HFF-Myc (cell line): ENCODE measurements around the gene PHLDB3.

Experiments used
- DNase-seq: peaks from one replicate; pipeline ENCODE4 v3.0.0-alpha.2; 2011; ENCODE audit warnings: low read depth; ENCODE audit errors: extremely low read depth
- H3K4me3 ChIP-seq: replicated peaks from 2 replicates; pipeline ENCODE4 v1.5.1; 2011; ENCODE audit warnings: low read depth, mild to moderate bottlenecking, control low read depth, low read length
- TF ChIP-seq, protein P1 (sequence below): IDR thresholded peaks from 2 replicates; pipeline ENCODE4 v1.5.1; 2012; ENCODE audit warnings: mild to moderate bottlenecking, low read depth, low read length, control low read depth; ENCODE audit errors: missing control alignments

The PHLDB3 gene

DNA sequence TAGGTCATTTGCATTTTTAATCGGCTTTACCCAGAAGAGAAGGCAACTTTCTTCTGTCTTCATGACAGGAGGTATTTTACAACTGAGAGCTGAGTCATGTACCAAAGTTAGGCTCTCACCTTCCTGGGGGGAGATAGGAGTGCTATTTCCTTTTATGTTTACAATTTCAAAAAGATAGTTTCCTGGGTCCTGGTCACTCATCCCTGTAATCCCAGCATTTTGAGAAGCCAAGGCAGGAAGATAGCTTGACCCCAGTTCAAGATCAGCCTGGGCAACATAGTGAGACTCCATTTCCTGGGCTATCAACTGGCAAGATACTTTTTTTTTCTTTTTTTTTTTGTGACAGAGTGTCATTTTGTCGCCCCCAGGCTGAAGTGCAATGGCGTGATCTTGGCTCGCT is 46.7 kb downstream of the PHLDB3 start:
- no peak overlapping the region for H3K4me3 ChIP-seq
- DNase-seq, result no peak
- TF ChIP-seq, protein P1, sequence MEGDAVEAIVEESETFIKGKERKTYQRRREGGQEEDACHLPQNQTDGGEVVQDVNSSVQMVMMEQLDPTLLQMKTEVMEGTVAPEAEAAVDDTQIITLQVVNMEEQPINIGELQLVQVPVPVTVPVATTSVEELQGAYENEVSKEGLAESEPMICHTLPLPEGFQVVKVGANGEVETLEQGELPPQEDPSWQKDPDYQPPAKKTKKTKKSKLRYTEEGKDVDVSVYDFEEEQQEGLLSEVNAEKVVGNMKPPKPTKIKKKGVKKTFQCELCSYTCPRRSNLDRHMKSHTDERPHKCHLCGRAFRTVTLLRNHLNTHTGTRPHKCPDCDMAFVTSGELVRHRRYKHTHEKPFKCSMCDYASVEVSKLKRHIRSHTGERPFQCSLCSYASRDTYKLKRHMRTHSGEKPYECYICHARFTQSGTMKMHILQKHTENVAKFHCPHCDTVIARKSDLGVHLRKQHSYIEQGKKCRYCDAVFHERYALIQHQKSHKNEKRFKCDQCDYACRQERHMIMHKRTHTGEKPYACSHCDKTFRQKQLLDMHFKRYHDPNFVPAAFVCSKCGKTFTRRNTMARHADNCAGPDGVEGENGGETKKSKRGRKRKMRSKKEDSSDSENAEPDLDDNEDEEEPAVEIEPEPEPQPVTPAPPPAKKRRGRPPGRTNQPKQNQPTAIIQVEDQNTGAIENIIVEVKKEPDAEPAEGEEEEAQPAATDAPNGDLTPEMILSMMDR, result no peak

DNA sequence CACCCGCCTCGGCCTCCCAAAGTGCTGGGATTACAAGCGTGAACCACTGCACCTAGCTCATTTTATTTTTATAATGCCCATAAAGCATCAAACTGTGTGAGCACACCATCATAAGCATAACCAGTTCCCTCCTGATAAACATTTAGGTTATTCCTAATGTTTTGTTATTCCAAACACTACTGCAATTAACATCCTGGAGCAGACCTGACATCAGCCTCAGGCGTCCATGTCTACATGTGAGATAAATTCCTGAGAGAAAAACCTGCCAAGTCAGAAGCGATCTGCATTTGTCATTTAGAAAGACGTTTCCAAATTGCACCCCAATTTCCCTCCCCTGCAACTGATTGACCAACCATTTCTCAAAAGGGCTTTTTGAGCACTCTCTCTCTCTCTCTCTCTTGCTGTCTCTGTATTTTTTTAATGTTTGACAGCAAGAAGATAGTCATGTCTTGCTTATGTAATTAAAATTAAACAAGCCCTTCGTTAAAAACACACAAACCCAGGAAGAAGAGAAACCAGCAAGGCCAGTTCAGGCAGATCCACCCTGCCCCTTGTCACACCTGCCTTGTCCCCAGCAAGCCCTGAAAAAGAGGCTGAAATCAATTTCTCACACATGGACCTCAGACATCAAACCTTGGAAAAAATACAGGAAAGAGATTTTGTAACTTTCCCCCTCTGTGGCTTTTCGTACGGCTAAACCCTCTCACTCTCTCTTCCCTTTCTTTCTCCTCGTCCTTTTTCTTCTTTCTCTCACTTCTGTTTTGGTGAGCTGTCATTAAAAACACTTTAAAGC is 49.0 kb downstream of the PHLDB3 start:
- TF ChIP-seq, protein P1, result no peak
- no peak for DNase-seq
- no peak overlapping the region for H3K4me3 ChIP-seq

DNA sequence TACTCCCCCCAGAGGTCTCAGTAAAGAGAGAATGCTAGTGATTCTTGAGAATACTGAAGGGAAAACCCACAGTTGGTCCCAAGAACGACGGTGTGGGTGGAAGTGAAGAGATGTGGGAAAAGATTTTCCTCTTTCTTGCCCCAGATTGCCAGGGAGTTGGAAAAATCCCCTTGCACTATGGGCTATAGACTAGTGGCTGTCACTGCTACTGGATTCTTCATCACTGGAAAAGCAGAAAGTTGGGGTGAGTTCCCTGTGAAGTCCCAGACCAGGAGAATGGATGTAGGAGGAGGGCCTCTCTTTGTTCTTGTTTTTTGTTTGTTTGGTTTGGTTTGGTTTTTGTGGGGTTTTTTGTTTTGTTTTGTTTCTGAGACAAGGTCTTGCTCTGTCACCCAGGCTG is 50.5 kb downstream of the PHLDB3 start:
- no peak overlapping the region for H3K4me3 ChIP-seq
- DNase-seq, result no peak
- TF ChIP-seq, protein P1, result no peak

DNA sequence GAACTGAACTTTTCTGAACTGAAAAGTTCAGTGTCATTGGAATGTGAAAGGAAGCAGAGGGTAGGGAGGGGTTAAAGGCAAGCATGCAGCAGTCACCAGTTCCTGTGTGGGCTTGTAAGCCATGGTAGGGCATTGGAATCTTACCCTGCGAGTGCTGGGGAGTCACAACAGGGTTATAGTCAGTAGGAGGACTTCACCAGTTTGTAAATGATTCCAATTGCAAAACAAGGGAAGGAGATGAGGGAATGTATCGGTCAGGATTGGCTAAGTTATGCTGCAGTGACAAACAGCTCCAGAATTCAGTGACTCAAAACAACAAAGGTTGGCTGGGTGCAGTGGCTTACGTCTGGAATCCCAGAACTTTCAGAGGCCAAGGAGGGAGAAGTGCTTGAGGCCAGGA is 52.0 kb downstream of the PHLDB3 start:
- no peak overlapping the region for H3K4me3 ChIP-seq
- TF ChIP-seq, protein P1, result no peak
- no peak for DNase-seq

DNA sequence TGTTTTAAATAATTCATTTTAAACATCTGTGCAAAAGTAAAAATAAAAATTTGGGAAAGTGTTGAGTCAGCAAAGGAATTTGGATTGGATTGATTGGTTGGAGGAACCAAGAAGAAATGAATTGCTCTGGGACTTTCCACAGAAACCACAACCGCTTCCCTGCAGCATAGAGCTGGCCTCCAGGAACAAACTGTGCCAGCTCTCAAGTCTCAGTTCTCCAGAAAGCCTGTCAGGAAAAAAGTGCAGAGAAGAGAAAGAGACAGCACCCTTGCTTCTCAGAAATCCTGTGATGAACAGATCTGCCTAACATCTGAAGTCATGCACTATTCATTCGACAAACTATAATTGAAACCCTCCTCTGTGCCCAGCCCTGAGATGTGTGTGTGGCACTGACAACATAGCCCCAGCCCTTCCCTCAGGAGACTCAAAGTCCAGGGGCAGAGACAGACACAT is 54.0 kb downstream of the PHLDB3 start:
- TF ChIP-seq, protein P1, result no peak
- no peak for DNase-seq
- H3K4me3 ChIP-seq, result no peak overlapping the region

DNA sequence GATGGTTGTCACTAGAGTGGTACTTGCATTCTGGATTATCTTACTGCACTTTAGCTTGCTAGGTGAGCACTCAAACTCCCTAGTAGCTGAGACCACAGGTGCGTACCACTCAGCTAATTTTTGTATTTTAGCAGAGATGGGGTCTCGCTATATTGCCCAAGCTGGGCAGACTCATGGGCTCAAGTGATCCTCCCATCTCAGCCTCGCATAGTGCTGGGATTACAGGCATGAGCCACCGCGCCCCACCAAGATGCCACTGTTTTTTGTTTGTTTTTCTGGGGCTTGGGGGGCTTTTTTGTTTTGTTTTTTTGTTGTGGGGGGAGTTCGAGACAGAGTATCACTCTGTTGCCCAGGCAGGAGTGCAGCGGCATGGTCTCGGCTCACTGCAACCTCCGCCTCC is 56.9 kb downstream of the PHLDB3 start:
- no peak for DNase-seq
- TF ChIP-seq, protein P1, result no peak

More for the DNA sequence above, 56.9 kb downstream of the PHLDB3 start:
- no peak overlapping the region for H3K4me3 ChIP-seq
